Activated CD4-positive, alpha-beta T cell treated with anti-CD3 and anti-CD28 coated beads, Interleukin-2, amount 10 ng/mL, durations not matched to agents 7 days and 5 days (primary cell): ENCODE results near the gene ZNF860. TPM values are rescaled to one million over a fixed set of nuclear protein-coding genes. Genes with fewer than 3 reads are reported as not detected.

ENCODE experiments used
- total RNA-seq, 2 experiments: library from RNA; stranded (reverse); gene quantifications; one replicate each; pipeline ENCODE4 v1.2.3, GENCODE V29; 2021

Gene ZNF860
- total RNA-seq, 2 experiments from 2014 or later: not detected

Other genes with a start within 250 kb of the ZNF860 start
- 1 to 10 TPM in 1 of 2 experiments, under 1 TPM in 1; 0.89 to 1.1 TPM for gene OSBPL10, start 488 bp upstream of the ZNF860 start, total RNA-seq
- 10 to 100 TPM; 21.5 to 25.5 TPM for gene GPD1L, start 124.9 kb downstream of the ZNF860 start, total RNA-seq